NAMALWA (cell line): ENCODE results near the gene OR2T33.
"Not testable (repeated sequence)": the region's sequence is repeated elsewhere in the genome, so short reads cannot be mapped to it uniquely, and the experiment has no call there.

Source experiments
- DNase-seq: peaks from one replicate; pipeline ENCODE4 v3.0.0-alpha.2; 2015; ENCODE audit warnings: low spot score

OR2T33 gene, protein sequence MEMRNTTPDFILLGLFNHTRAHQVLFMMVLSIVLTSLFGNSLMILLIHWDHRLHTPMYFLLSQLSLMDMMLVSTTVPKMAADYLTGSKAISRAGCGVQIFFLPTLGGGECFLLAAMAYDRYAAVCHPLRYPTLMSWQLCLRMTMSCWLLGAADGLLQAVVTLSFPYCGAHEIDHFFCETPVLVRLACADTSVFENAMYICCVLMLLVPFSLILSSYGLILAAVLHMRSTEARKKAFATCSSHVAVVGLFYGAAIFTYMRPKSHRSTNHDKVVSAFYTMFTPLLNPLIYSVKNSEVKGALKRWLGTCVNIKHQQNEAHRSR

DNA sequence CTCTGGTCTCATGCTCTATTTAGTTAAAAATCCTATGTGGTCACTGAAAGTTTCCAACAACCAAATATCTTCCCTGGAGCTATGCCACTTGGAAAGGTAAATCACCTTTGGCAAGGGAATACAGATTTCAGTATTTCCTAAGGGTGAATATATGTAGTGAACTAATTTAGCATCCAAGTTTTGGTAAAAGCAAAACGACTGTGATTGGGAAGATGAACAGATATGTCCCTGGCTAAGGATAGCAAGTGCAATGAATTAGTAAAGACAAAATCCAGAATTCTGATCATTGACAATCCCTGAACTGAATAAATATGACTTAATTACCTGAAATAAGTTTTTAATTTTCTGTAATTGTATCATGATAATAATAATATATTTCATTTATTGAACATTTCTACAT, at the start of gene OR2T33:
TSS of gene OR2T33 (minus strand) at position 101 of the 400 bp plus-strand sequence. CDS start 4,162 bp downstream, outside the sequence.
- no peak for DNase-seq

DNA sequence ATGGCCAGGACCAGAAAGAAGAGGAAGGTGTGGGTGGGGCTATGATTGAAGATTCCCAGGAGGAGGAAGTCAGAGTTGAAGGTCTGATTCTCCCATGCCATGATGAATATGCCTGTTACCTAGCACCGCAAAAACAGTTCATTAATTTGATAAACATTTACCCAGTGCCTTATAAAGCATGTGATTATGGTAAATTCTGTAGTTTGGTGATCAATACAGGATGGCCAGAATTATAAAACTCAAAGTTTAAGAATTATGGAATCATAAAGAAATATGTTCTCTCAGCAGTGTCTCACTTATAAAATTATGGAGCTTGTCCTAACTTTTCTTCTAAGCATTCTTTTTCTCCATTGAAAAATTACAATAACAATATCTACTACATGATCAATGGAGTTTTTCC, 46.7 kb upstream of the OR2T33 start, which contains the start of gene OR2M7:
TSS of gene OR2M7 (minus strand) at position 101 of the 400 bp plus-strand sequence. CDS start at position 101, 0 bp downstream.
- DNase-seq = no peak

DNA sequence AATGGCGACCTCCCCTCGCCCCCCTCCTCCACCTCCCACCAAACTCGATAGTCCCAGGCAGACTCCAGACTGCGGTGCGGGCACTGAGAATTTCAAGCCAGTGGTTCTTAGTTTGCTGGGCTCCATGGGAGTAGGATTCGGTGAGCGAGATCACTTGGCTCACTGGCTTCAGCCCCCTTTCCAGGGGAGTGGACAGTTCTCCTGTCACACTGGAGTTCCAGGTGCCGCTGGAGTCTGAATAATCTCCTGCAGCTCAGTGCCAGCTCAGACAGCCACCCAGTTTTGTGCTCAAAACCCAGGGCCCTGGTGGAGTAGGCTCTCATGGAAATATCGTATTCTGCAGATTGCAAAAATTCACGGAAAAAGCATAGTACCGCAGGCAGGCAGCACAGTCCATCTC, 39.0 kb upstream of the OR2T33 start:
- DNase-seq = no peak

DNA sequence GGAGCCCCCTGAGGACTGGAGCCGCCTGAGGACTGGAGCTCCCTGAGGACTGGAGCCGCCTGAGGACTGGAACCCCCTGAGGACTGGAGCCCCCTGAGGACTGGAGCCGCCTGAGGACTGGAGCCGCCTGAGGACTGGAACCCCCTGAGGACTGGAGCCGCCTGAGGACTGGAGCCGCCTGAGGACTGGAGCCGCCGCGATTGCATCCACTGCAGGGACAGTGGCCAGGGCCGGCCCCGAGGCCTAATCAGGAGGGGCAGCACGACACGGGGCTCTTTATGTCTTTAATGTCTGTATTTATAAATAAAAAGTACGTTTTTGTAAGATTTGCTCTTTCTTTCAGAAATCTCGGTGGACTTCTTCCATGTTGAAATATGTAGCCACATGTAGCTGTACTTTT, 29.0 kb upstream of the OR2T33 start:
- DNase-seq = not testable (repeated sequence)

DNA sequence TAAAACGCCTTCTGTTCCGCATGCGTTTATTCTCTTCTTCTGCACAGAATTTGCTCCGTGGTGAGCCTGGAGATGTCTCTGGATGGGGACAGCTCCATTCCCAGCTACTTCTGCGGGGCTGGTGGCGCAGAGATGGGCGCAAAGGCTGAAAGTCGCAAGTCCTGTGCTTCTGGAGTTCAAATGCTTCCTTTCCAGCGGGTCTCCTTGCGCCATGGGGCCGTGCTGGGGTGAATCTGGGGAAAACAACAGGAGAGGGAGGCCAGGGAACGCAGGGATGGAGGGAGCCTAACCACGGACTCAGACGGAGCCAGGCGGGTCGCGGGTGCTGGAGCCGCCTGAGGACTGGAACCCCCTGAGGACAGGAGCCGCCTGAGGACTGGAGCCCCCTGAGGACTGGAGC, 28.3 kb upstream of the OR2T33 start:
- DNase-seq = no peak

DNA sequence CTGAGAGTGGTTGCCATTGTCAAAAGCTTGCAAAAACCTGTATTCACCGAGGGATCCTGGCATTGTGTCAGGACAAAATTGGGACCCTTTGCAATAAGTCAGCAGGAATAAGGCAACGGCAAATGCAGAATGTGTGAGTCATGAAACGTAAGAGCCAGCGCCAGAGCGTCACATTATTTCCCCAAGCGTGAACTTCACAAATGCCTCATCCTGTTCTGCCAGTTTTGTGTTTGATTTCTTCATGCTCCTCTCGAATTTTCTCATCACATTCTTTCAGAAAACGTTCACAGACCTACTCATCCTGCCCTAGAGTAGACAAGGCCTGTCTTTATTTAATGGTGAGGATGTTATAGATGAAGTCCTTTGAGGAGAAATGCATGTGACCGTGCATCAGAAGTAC, 27.9 kb upstream of the OR2T33 start:
- DNase-seq = not testable (repeated sequence)

DNA sequence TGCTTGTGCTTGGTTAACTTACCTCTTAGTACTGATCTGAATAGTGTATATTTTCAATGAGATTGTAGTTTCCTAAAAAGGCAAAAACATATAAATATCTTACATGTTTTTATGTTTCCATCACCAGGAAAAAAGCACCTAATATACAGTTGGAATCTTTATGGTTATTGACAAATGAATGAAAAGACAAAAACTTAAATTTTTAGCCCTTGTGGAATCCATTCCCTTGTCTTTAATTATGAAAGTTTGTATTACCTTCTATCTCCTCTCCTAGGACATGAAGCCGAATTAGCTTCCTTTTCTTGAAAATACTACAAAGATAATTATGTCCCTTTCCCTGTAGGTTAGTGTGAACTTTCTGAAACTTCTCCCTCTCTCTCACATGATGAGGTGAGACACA, 25.5 kb upstream of the OR2T33 start, which contains the start of gene OR2T12:
TSS of gene OR2T12 (minus strand) at position 101 of the 400 bp plus-strand sequence. CDS start 7,846 bp downstream, outside the sequence.
- DNase-seq = no peak

DNA sequence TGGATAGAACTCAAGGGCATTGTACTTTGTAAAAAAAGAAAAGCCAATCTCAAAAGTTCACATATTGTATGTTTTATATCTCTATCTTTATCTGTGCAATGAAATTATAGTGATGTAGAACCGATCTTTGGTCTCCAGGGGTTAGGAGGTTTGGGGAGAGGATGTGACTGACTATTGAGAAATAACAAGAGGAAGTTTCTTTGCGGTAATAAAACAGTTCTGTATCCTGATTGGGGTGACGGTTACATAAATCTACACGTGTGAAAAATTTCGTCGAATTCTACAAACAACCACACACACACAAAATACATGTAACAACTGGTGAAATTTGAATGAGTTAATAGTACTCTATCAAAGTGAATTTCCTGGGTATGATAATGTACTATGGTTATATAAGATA, 10.6 kb upstream of the OR2T33 start:
- DNase-seq = no peak

DNA sequence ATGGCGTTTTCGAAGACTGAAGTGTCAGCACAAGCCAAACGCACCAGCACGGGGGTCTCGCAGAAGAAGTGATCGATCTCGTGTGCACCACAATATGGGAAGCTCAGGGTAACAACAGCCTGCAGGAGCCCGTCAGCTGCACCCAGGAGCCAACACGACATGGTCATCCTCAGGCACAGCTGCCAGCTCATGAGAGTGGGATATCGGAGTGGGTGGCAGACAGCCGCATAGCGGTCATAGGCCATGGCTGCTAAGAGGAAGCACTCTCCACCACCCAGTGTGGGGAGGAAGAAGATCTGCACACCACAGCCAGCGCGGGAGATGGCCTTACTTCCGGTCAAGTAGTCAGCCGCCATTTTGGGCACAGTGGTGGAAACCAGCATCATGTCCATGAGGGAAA, 4.6 kb downstream of the OR2T33 start:
- not testable (repeated sequence) for DNase-seq

DNA sequence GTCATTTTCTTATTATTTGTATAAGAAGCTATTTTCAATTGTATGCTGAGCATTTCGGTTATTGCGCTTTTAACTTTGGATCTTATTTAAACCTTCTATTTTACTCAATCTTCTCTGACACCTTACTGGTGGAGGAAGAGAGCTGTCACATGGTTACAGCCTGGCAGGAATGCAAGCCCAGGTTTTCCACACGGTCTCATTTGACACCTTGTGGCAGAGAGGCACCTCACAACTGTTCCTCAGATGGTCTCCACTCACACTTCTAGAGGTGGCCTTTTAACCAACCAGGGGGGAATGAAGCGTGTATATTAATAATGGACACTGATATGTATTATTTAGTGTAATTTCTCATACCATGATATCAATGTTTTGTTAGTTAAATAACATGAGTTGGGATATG, 9.6 kb downstream of the OR2T33 start:
- DNase-seq = no peak

DNA sequence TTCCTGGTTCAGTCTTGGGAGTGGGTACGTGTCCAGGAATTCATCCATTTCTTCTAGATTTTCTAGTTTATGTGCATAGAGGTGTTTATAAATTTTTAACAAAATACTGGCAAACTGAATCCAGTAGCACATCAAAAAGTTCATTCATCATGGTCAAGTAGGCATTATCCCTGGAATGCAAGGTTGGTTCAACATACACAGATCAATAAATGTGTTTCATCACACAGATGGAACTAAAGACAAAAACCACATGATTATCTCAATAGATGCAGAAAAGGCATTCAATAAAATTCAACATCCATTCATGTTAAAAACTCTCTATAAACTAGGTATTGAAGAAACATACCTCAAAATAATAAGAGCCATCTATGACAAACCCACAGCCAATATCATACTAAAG, 18.5 kb downstream of the OR2T33 start:
- DNase-seq = not testable (repeated sequence)

DNA sequence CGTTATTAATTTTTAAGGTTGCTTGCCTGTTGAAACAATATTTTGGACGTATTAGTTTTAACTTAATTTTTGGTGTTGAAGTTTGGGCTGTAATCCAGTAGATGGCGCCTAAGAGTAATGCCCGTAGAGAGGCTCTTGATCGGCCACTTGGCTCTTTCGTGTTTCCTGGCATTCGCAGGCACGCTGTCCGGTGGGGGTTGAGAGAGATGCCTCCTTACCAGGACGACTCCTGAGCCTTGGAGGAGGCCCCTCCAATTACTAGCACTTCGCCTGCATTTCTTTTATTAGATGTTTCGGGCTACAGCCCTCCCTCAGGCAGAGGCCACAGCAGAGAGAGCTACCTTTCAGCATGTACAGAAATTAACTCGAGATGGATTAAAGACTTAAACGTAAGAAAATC, 34.6 kb downstream of the OR2T33 start:
- DNase-seq = peak; percentile 58

DNA sequence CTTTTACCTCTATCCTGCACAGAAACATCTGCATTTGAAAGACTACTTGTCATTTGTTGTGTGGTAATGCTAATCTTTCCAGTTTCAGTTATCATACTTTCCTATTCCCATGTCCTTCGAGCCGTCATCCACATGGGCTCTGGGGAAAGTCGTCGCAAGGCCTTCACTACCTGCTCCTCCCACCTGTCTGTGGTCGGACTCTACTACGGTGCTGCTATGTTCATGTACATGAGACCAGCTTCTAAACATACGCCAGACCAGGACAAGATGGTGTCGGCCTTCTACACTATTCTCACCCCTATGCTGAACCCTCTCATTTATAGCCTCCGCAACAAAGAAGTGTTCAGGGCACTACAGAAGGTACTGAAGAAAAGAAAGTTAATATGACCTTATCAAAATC, 38.3 kb downstream of the OR2T33 start:
- no peak for DNase-seq

DNA sequence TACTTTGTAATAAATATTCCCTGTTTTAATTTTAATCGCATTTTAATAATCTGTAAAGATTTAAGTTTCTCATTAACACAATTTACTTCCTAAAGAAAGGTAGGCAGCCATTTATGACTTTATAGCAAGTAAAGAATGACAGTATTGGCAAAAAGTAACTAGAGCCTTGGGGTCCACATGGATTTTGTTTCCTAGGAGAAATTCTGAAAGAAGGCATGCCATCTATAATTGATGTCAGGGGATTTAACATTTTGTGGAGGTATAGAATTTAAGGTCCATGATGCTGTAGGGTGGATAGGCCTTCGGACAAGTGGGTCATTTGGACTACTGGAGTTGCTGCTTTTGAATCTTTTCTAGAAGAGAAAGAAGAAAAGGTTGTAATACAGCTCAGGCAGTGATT, 46.7 kb downstream of the OR2T33 start, which contains the start of gene OR2M4:
TSS of gene OR2M4 (plus strand) at position 301 of the 400 bp plus-strand sequence. CDS start 7,512 bp downstream, outside the sequence.
- DNase-seq = no peak

DNA sequence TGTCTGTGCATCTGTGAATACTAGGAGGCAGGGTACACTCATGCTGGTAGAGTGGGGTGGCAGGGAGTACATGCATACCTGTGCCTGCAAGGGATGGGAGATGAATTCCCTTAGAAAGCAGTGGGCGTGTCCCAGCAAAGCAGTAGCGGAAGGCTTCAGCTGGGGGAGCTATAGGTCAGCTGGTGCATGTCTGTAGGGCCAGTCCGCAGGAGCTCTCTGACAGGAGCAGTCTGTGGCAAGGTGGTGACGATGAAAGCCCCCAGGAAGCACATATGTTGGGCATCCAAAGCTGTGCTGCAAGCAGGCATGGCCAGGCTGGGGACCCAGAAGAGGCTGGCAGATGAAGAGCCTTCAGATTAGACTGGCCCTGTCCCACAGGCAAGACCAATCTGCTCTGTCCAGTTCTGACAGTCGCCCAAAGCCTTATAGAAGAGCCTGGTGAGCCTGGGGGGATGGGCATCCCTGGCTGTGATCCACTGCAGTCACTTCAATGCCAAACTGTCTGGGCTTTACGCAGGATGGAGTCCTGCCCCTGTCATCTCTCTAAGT, 48.3 kb downstream of the OR2T33 start:
- DNase-seq = no peak

DNA sequence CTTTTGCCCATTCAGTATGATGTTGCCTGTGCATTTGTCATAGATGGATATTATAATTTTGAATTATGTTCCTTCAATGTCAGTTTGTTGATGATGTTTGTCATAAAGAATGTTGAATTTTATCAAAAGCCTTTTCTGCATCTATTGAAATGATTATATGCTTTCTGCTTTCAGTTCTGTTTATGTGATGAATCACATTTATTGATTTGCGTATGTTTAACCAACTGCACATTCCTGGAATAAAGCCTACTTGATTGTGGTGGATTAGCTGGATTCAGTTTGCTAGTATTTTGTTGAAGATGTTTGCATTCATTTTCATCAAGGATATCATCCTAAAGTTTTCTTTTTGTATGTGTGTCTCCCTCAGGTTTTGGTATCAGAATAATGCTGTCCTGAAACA, 52.2 kb downstream of the OR2T33 start:
- no peak for DNase-seq
